Erythroblast (primary cell): ENCODE measurements around the gene ANGPT4.

ENCODE experiments used
- DNase-seq, 2 experiments: peaks; one replicate each; lab custom pipeline; 2025; lab: John Stamatoyannopoulos, UW
- GATA1 ChIP-seq: IDR thresholded peaks from 2 replicates; pipeline ENCODE4 v1.6.1; 2011; ENCODE audit warnings: low read depth, mild to moderate bottlenecking, control low read depth, low read length, moderate library complexity
- POLR2A ChIP-seq: IDR thresholded peaks from 2 replicates; pipeline ENCODE4 v1.6.1; 2011; ENCODE audit warnings: mild to moderate bottlenecking, low read length

ANGPT4 gene

GRCh38 chr20:884983-885952 is 30.9 kb downstream of the ANGPT4 start:
- TF ChIP-seq POLR2A: no peak
- TF ChIP-seq GATA1: no peak
- DNase-seq: peak; percentile 11 to 37

GRCh38 chr20:881783-882144 is 34.4 kb downstream of the ANGPT4 start:
- no peak for DNase-seq
- TF ChIP-seq POLR2A (no peak), GATA1 (no peak)

GRCh38 chr20:881051-881782 is 34.9 kb downstream of the ANGPT4 start:
- no peak for TF ChIP-seq POLR2A
- TF ChIP-seq GATA1: no peak
- no peak for DNase-seq

DNA sequence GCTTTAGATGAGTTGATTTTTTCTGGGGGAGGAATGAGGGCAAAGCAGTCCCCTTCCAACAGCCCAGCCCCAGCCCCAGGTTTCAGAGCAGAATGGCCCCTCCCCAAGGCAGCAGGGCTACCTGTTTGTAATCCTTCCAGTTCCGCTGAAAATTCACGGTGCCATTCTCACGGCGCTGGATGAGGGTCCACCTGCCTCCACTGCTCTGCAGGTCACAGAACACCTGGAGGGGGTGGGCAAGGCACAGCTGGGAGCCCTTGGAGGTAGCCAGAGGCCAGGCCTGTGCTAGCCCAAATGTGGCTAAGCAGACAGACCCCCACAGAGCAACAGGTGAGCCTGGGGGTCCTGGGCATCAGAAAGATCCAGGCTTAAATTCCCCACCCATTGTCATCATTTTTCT is 36.5 kb downstream of the ANGPT4 start:
- no peak for DNase-seq
- no peak for TF ChIP-seq GATA1
- TF ChIP-seq POLR2A: no peak

DNA sequence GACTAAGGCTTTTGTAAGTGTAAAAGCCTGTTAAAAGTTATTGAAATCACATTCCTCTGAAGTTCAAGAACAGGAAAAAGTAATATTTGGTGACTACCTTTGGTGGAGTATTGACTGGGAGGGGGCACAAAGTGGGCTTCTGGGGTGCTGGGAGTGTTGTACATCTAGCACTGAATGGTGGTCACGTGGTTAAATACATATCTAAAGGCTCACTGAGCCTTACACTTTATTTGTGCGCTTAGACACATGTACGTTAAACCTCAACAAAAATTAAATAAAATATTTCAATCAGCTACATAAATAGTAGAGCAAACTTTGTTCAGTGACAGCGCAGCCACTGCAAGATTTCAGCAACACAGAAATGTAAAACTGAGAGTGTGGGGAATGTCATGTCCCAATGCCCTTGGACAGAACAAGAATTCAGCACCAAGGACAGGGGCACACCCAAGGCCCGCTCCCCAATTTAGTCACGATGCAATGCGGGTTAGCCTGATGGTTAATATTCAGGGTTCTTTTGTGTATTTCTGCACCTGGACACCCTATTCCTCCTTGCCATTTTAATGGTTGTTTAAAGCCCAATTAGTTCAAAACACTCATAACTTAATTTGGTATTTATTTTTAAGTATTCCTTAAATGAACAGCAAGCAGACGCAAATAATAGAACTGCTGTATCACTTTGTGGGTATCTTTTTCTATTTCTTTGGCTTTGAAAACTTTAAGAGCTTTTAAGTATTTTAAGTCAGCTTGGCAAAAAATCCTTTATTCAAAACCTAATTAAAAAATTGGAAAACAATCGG is 37.4 kb downstream of the ANGPT4 start:
- DNase-seq: peak; percentile 46 to 53
- no peak for TF ChIP-seq GATA1
- TF ChIP-seq POLR2A: no peak

- TF ChIP-seq POLR2A (no peak), GATA1 (no peak)
- DNase-seq: no peak
These were observed 38.3 kb downstream of the ANGPT4 start for GRCh38 chr20:877814-878213.

- DNase-seq: no peak
- TF ChIP-seq POLR2A (no peak), GATA1 (no peak)
These were observed 41.0 kb downstream of the ANGPT4 start for GRCh38 chr20:875115-875514.

DNA sequence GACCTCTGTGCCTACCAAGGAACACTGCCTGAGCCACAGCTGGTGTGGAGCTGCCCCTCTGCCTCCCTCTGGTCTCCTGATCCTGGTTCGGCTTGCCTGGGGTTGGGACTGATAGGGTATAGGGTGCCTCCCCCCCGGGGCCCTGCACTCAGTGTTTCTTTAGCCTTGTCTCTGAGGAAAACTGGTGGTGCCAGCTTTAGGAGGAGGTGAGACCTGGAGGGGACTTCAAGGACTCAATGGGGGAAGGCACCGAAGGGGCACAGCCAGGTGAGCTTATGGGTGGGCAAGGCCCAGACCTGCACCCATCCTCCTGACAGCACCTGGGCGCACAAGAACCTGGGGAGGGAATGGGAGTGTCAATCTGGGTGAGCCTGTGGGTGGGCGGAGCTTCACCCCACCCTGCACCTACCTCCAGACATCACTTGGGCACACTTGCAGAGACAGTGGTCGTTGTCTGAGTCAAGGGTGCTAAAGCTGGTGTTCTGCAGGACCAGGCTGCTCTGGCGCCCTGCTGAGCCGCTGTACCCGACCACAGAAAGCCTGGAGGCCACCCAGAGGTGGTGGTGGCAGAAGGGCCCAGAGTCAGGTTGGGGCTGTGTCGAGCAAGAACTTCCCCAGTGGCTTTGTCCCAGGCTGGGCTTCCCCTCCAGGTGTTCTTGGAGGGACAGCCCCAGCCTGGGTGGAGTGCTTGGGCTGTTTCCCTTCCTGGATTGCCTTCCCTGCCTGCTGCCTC is 42.1 kb downstream of the ANGPT4 start:
- no peak for DNase-seq
- TF ChIP-seq GATA1 (no peak), POLR2A (no peak)

DNA sequence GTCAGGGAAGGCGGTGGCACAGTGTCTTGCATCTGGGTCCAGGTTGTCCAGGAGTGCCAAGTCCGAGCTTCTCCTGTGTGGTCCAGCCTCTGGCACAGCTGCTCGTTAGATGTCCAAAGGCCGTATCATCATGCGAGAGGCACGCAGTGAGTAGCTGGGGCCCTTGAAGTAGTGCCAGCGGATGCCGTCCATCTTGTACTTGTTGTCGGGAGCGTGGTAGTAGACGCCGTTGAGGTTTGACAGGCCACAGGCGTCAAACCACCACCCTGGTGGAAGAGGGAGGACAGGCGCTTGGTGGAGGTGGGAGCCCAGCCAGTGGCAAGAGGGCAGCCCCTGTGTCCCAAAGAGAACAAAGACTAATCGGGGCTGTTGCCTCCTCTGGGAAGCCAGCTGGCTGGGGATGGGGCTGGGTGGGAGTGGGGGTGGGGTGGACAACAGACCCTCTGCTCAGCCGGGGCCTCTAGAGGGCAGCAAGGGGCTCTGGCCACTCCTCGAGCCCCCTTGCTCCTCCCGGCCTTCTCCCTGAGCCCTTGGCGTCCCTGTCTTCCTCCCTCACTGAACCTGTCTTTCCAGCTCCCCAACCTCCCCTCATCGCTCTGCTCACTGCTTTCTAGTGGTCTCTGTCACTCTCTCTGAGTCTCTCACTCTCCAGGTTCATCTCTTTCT is 43.1 kb downstream of the ANGPT4 start:
- TF ChIP-seq GATA1 (no peak), POLR2A (no peak)

DNA sequence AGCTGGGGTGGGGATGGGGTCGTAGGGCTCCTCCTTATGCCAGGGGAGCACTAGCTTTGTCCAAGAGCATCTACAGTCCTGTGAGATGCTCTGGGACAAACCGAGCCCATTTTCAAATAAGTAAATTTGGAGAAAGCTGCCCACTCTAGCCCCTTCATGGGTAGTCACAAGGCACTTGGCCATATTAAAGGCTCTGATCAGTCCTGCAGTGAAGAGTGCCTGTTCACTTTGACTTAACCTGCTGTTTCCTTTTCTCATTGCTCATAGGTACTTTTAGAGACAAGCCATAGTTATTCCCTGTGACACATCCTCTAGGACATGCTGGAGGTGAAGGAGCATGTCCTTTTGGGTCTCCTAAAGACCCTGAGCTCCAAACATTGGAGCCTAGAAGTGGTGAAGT is 44.2 kb downstream of the ANGPT4 start:
- no peak for DNase-seq
- TF ChIP-seq POLR2A: no peak
- no peak for TF ChIP-seq GATA1

More for the DNA sequence above, 43.1 kb downstream of the ANGPT4 start:
- no peak for DNase-seq

DNA sequence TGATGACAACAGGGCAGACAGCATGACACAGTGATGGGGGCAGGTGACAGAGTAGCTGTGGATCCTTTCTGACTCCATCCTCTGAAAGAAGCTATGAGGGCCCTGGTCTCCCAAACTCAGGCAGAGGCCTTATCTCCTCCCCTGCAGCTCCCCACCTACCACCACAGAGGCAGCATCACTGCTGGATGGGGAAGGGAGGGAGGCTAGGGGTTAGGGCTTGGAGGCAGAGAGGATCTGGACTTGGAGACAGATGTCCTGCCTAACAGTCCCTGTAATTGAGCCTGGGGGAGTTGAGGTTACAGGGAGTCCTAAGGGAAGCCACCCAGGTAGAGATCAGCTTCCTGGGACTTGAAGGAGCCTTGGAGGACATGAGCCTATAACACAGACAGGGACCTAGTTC is 44.7 kb downstream of the ANGPT4 start:
- no peak for DNase-seq
- TF ChIP-seq GATA1 (no peak), POLR2A (no peak)

- TF ChIP-seq POLR2A: no peak
- DNase-seq: no peak
These were observed 45.4 kb downstream of the ANGPT4 start for GRCh38 chr20:870758-871157.
